Measurements from ENCODE around the gene INAVA.

- TF ChIP-seq, protein P1, sequence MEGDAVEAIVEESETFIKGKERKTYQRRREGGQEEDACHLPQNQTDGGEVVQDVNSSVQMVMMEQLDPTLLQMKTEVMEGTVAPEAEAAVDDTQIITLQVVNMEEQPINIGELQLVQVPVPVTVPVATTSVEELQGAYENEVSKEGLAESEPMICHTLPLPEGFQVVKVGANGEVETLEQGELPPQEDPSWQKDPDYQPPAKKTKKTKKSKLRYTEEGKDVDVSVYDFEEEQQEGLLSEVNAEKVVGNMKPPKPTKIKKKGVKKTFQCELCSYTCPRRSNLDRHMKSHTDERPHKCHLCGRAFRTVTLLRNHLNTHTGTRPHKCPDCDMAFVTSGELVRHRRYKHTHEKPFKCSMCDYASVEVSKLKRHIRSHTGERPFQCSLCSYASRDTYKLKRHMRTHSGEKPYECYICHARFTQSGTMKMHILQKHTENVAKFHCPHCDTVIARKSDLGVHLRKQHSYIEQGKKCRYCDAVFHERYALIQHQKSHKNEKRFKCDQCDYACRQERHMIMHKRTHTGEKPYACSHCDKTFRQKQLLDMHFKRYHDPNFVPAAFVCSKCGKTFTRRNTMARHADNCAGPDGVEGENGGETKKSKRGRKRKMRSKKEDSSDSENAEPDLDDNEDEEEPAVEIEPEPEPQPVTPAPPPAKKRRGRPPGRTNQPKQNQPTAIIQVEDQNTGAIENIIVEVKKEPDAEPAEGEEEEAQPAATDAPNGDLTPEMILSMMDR (IDR thresholded peaks at IDR 0.05; ENCODE audit: low read depth, low read length, poor library complexity, severe bottlenecking), result no peak
- no peak for TF ChIP-seq EZH2phosphoT487 (IDR thresholded peaks at IDR 0.05; ENCODE audit: borderline replicate concordance, low read length)
Observed at GRCh38 chr1:200947059-200947566, 52.4 kb downstream of the INAVA start.

Data from DOHH2 (cell line).